Left lung (tissue), 10 donors: ENCODE data around the gene ROBO4. TPM values are rescaled to one million over a fixed set of nuclear protein-coding genes. Genes with fewer than 3 reads are reported as not detected.

Experiments
- ATAC-seq: fragments of 200-7000 bp; cut with Tn5 transposase; one replicate; pipeline ENCODE4 v1.9.1; 2020; ENCODE audit warnings: moderate library complexity
- DNase-seq, 4 donors: peaks; one replicate each; pipeline ENCODE4 v3.0.0-alpha.2; 2013 to 2020
- H3K27ac ChIP-seq, 2 donors: fragments of 200-600 bp; sonication (generic) in 1 of 2; one replicate each; pipeline versions ENCODE4 v1.5.0 to v1.8.0; 2020 to 2021
- H3K27me3 ChIP-seq, 2 donors: fragments of 200-600 bp; sonication (generic) in 1 of 2; one replicate each; pipeline versions ENCODE4 v1.5.0 to v1.8.0; 2020 to 2021
- H3K36me3 ChIP-seq, 2 donors: fragments of 200-600 bp; sonication (generic) in 1 of 2; one replicate each; pipeline versions ENCODE4 v1.5.0 to v1.8.0; 2020 to 2021
- H3K4me1 ChIP-seq, 2 donors: fragments of 200-600 bp; one replicate each; pipeline ENCODE4 v1.8.0; 2021
- H3K4me3 ChIP-seq, 2 donors: fragments of 200-600 bp; sonication (generic) in 1 of 2; one replicate each; pipeline versions ENCODE4 v1.5.0 to v1.8.0; 2020 to 2021; ENCODE audit warnings: mild to moderate bottlenecking in 1 of 2
- H3K9me3 ChIP-seq, 2 donors: fragments of 200-600 bp; sonication (generic) in 1 of 2; one replicate each; pipeline versions ENCODE4 v1.5.0 to v1.8.0; 2020 to 2021
- intact Hi-C, 2 donors: fragments of 100-400 bp; cut with DNase I; formaldehyde crosslinking; loops; one replicate each; pipeline versions ENCODE4 v1.11.2 to v1.14.2; 2022
- polyA plus RNA-seq, 6 donors: library from polyadenylated mRNA; unstranded; fragments of 120-200 nt; gene quantifications; one replicate each; pipeline ENCODE4 v1.2.1, GENCODE V29; 2013; ENCODE audit not compliant: insufficient read length in 6 of 6
- total RNA-seq, 2 donors: library from RNA; stranded (reverse); fragmentation: NEBNext Ultra II Directional; extraction: Animal tissue kit (Norgen Biotek cat#: 25700); gene quantifications; one replicate each; pipeline ENCODE4 v1.2.1, GENCODE V29; 2021
- TF ChIP-seq, protein P1 (sequence below), 2 donors: fragments of 200-600 bp; sonication (generic) in 1 of 2; IDR thresholded peaks; one replicate each; pipeline versions ENCODE4 v1.5.0 to v1.8.0; 2021; ENCODE audit warnings: antibody characterized with exemption in 2 of 2
- donor health status: DM: no; HTN: yes; CAD: no.
- donor health status: DM: no; HTN: no; CAD: no.

Gene ROBO4
- total and polyA plus RNA-seq, 8 donors: 31.1 to 61.9 (median 44.1) TPM

DNA sequence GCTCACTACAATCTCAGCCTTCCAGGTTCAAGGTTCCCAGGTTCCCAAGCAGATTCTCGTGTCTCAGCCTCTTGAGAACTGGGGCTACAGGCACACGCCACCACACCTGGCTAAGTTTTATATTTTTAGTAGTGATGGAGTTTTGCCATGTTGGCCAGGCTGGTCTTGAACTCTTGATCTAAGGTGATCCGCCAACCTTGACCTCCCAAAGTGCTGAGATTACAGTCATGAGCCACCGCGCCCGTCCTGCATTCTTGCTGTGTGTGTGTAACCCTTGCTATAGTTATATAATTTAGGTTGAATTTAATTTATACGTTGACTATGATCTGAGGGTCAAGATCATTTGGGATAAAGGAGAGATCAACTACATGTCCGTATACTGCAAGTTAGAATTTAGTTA lies 61.7 kb downstream of the ROBO4 start:
- intact Hi-C loops: loop anchor here in 1 of 2 donors (5.0 kb wide), 1 partner anchor 169 kb away; no protein-coding TSS in a partner anchor
- no peak overlapping the region for H3K4me3 ChIP-seq

DNA sequence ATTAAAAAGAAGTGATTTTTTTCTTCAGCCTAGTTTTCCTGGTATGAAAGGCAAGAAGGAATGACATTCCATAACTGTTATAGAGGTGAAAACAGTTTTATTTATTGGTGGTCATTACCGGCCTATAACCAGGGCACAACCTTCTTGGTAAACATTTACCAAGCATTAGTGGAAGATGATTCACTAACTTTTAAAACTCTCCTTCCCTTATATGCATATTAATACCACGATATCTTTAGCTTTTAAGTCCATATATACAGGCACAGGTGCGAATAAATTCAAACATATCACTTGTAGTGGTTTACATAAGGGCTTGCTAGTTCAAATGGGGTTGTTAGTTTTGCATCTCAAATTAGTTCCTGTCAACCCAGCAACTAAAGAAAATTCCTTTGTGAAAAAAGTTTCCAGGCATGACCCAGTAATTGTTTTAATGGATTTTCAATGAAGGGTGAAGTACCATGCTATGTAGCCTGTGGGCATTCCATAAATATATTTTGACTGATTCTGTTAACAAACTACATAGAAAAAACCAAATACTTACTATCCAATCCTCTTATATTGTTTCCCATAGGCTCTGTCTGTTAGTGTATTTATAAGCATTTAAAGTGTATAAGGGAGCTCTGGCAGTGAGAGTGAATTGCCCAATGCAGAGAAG lies 63.0 kb downstream of the ROBO4 start:
- Histone ChIP-seq H3K36me3 (no peaks in the 10 kb centered on the region), H3K27ac (no peak overlapping the region), H3K4me3 (no peak overlapping the region), H3K27me3 (peaks cover 18 to 40% of the 10 kb centered on the region in 2 donors), H3K9me3 (no peaks in the 10 kb centered on the region), H3K4me1 (peaks cover 7 to 18% of the 10 kb centered on the region in 2 donors)
- DNase-seq: no peak
- TF ChIP-seq, protein P1, sequence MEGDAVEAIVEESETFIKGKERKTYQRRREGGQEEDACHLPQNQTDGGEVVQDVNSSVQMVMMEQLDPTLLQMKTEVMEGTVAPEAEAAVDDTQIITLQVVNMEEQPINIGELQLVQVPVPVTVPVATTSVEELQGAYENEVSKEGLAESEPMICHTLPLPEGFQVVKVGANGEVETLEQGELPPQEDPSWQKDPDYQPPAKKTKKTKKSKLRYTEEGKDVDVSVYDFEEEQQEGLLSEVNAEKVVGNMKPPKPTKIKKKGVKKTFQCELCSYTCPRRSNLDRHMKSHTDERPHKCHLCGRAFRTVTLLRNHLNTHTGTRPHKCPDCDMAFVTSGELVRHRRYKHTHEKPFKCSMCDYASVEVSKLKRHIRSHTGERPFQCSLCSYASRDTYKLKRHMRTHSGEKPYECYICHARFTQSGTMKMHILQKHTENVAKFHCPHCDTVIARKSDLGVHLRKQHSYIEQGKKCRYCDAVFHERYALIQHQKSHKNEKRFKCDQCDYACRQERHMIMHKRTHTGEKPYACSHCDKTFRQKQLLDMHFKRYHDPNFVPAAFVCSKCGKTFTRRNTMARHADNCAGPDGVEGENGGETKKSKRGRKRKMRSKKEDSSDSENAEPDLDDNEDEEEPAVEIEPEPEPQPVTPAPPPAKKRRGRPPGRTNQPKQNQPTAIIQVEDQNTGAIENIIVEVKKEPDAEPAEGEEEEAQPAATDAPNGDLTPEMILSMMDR (IDR thresholded peaks at IDR 0.05): no peak
- no peak for ATAC-seq
- intact Hi-C loops: loop anchor here in 1 of 2 donors (5.0 kb wide), 1 partner anchor 167 kb away; no protein-coding TSS in a partner anchor

More for the DNA sequence above, 61.7 kb downstream of the ROBO4 start:
- peaks cover 11 to 22% of the 10 kb centered on the region in 2 donors for H3K4me1 ChIP-seq
- H3K9me3 ChIP-seq: no peaks in the 10 kb centered on the region
- H3K27ac ChIP-seq: peak overlapping the region in 1 of 2 donors; percentile 60
- TF ChIP-seq, protein P1 (IDR thresholded peaks at IDR 0.05): no peak
- H3K36me3 ChIP-seq: no peaks in the 10 kb centered on the region
- H3K27me3 ChIP-seq: peaks cover 27 to 52% of the 10 kb centered on the region in 2 donors
- ATAC-seq (no peak), DNase-seq (no peak)

Other genes with a start within 250 kb of the ROBO4 start
- 10 to 100 TPM; 34.6 to 71.5 TPM for gene SIAE, start 224.1 kb downstream of the ROBO4 start, total RNA-seq
- gene SIAE, start 224.1 kb downstream of the ROBO4 start, polyA plus RNA-seq: 10 to 100 TPM; 13.3 to 17.5 (median 16.1) TPM
- gene SPA17, start 224.0 kb downstream of the ROBO4 start, total RNA-seq: 1 to 10 TPM; 5.6 TPM
- 10 to 100 TPM in 5 of 6 donors, 1 to 10 TPM in 1; 9.7 to 20.9 (median 16.5) TPM for gene SPA17, start 224.0 kb downstream of the ROBO4 start, polyA plus RNA-seq
- 10 to 100 TPM; 50.5 to 62.1 TPM for gene NRGN, start 157.9 kb downstream of the ROBO4 start, total RNA-seq
- gene NRGN, start 157.9 kb downstream of the ROBO4 start, polyA plus RNA-seq: 10 to 100 TPM; 16.5 to 25.1 (median 22.1) TPM
- gene VSIG2, start 145.6 kb downstream of the ROBO4 start, total RNA-seq: 10 to 100 TPM; 16.0 to 35.6 TPM
- 10 to 100 TPM; 25.0 to 32.6 (median 27.5) TPM for gene VSIG2, start 145.6 kb downstream of the ROBO4 start, polyA plus RNA-seq
- 100 to 1,000 TPM; 116 to 119 TPM for gene ESAM, start 135.6 kb downstream of the ROBO4 start, total RNA-seq
- 100 to 1,000 TPM; 103 to 139 (median 121) TPM for gene ESAM, start 135.6 kb downstream of the ROBO4 start, polyA plus RNA-seq
- 10 to 100 TPM in 1 of 2 donors, 1 to 10 TPM in 1; 9.4 to 12.2 TPM for gene MSANTD2, start 97.5 kb downstream of the ROBO4 start, total RNA-seq
- gene MSANTD2, start 97.5 kb downstream of the ROBO4 start, polyA plus RNA-seq: 10 to 100 TPM; 33.5 to 46.3 (median 44.0) TPM
- 10 to 100 TPM; 11.0 to 11.4 TPM for gene ROBO3, start 32.4 kb downstream of the ROBO4 start, total RNA-seq
- 10 to 100 TPM; 38.8 to 54.8 (median 49.1) TPM for gene ROBO3, start 32.4 kb downstream of the ROBO4 start, polyA plus RNA-seq
- not detected for gene HEPN1, start 21.4 kb upstream of the ROBO4 start, total RNA-seq
- under 1 TPM in 1 of 6 donors, not detected in 5; 0.15 TPM for gene HEPN1, start 21.4 kb upstream of the ROBO4 start, polyA plus RNA-seq
- not detected for gene HEPACAM, start 38.2 kb upstream of the ROBO4 start, total RNA-seq
- under 1 TPM in 5 of 6 donors, not detected in 1; 0.04 to 0.31 (median 0.07) TPM for gene HEPACAM, start 38.2 kb upstream of the ROBO4 start, polyA plus RNA-seq
- 1 to 10 TPM; 1.7 to 2.7 TPM for gene CCDC15, start 56.3 kb upstream of the ROBO4 start, total RNA-seq
- 10 to 100 TPM in 1 of 6 donors, 1 to 10 TPM in 5; 5.1 to 10.1 (median 6.5) TPM for gene CCDC15, start 56.3 kb upstream of the ROBO4 start, polyA plus RNA-seq
- gene SLC37A2, start 165.4 kb upstream of the ROBO4 start, total RNA-seq: 10 to 100 TPM; 19.3 to 42.5 TPM
- 1 to 10 TPM; 2.2 to 4.0 (median 3.2) TPM for gene SLC37A2, start 165.4 kb upstream of the ROBO4 start, polyA plus RNA-seq
- 10 to 100 TPM; 19.9 to 28.1 TPM for gene TMEM218, start 213.8 kb upstream of the ROBO4 start, total RNA-seq
- gene TMEM218, start 213.8 kb upstream of the ROBO4 start, polyA plus RNA-seq: 10 to 100 TPM; 51.6 to 58.7 (median 53.6) TPM